Activated CD8-positive, alpha-beta T cell treated with anti-CD3 and anti-CD28 coated beads, Interleukin-2, amount 10 ng/mL, durations not matched to agents 7 days and 5 days (primary cell): Measurements from ENCODE around the gene PTPN3. TPM values are rescaled to one million over a fixed set of nuclear protein-coding genes. Genes with fewer than 3 reads are reported as not detected.

Source experiments
- ATAC-seq: fragments of 150-1000 bp; cut with Tn5 transposase; one replicate; pipeline ENCODE4 v1.10.0; 2021; ENCODE audit warnings: moderate library complexity
- CTCF ChIA-PET: fragments of 350-600 bp; sonication (Branson Sonifier 250); formaldehyde crosslinking; loops from one replicate; lab custom pipeline; 2021; ENCODE audit warnings: antibody characterized with exemption; lab: Charles Lee
- POLR2A ChIA-PET: fragments of 350-600 bp; sonication (Branson Sonifier 250); formaldehyde crosslinking; loops from one replicate; lab custom pipeline; 2021; ENCODE audit warnings: antibody characterized with exemption; lab: Charles Lee
- DNase-seq: peaks from one replicate; pipeline ENCODE4 v3.0.0-alpha.2; 2020
- H3K27ac Mint-ChIP-seq: one replicate; pipeline ENCODE4 v1.8.0; 2021; ENCODE audit warnings: mild to moderate bottlenecking, mixed read lengths
- H3K27me3 Mint-ChIP-seq: one replicate; pipeline ENCODE4 v1.8.0; 2021; ENCODE audit warnings: low read depth, mixed read lengths
- H3K36me3 Mint-ChIP-seq: one replicate; pipeline ENCODE4 v1.8.0; 2021; ENCODE audit warnings: low read depth, mixed read lengths
- H3K4me1 Mint-ChIP-seq: one replicate; pipeline ENCODE4 v1.8.0; 2021; ENCODE audit warnings: low read depth, mixed read lengths
- H3K4me3 Mint-ChIP-seq: one replicate; pipeline ENCODE4 v1.8.0; 2021; ENCODE audit warnings: mild to moderate bottlenecking, mixed read lengths
- H3K9me3 Mint-ChIP-seq: one replicate; pipeline ENCODE4 v1.8.0; 2022; ENCODE audit warnings: mixed read lengths; ENCODE audit not compliant: insufficient read depth
- total RNA-seq, 2 experiments: library from RNA; stranded (reverse); gene quantifications; one replicate each; pipeline ENCODE4 v1.2.3, GENCODE V29; 2021

Gene PTPN3
- total RNA-seq, 2 experiments from 2014 or later = 0.03 TPM; not detected in 1

DNA sequence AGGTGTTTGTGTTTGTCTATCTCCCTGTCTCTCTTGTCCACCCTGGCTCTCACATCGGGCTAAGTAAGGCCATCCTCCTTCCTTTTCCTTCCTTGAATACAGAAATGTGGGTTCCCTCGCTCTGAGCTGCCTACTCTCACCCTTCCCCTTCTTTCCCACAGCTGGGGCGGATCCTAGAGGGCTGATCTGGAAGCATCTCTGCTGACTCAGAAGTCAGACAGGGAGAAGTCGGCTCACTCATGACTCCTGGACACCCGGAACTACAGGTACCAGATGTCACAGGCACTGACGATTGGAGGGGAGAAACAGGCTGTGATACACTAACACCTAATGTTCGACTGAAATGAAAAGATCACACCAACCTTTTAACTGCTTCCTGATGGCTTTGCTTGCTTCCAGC lies 41.3 kb downstream of the PTPN3 start:
- CTCF ChIA-PET = interaction anchor here (0.8 to 1.9 kb wide), 4 partner anchors 9 to 43 kb away, joined by 3 to 8 read pairs (median 4); no protein-coding TSS in a partner anchor
- POLR2A ChIA-PET = no interaction called here
- no peak for ATAC-seq
- no peaks in the 10 kb centered on the region for H3K36me3 Mint-ChIP-seq
- H3K4me3 Mint-ChIP-seq = no peak overlapping the region
- H3K4me1 Mint-ChIP-seq = peaks cover 10% of the 10 kb centered on the region
- no peak for DNase-seq
- no peak overlapping the region for H3K27ac Mint-ChIP-seq
- no peaks in the 10 kb centered on the region for H3K9me3 Mint-ChIP-seq
- peaks cover 10% of the 10 kb centered on the region for H3K27me3 Mint-ChIP-seq

DNA sequence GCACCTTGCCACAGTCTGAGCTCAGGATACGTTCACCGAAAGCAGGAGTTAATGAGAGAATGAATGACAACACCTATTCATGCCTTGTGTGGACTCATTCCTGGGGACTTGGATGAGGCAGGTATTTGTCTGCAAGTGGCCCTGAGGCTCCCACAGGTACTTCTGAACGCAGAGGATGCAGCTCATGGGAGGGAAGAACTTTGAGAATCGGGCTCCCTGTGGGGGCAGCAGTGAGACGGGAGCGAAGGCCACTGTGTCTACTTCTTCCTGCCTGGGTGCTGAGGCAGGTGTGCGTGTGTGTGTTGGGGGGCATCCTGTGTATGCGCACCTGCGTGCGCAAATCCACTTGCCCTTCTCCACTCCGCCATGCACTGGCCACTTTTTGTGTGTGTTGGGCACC lies 42.2 kb downstream of the PTPN3 start:
- Mint-ChIP-seq H3K4me1 (peaks cover 10% of the 10 kb centered on the region), H3K27me3 (peaks cover 11% of the 10 kb centered on the region), H3K9me3 (no peaks in the 10 kb centered on the region), H3K4me3 (no peak overlapping the region), H3K36me3 (no peaks in the 10 kb centered on the region), H3K27ac (no peak overlapping the region)
- ATAC-seq (no peak), DNase-seq (no peak)
- ChIA-PET POLR2A (no interaction called here), CTCF (interaction anchor here (1.1 to 1.8 kb wide), 4 partner anchors 9 to 15 kb away, joined by 3 to 8 read pairs (median 5); no protein-coding TSS in a partner anchor)

DNA sequence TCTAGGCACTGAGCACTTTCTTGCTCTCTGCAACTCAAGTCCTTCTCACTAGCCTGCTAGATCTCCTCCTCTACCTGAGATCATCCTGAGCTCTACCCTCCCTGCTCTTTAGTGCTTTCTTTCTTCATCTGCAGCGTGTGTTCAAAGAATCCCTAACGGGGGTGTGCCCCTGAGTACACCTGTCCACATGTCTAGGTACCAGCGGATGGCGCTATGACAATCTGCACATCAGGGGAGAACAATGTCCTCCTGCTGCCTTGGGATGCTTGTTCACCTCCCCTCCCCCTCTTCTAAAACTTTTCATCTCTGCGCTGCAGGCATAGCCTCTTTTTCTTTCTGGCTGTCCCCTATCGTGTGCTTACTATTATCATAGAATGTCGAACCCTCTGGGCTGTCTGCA lies 42.7 kb downstream of the PTPN3 start:
- H3K36me3 Mint-ChIP-seq = no peaks in the 10 kb centered on the region
- H3K9me3 Mint-ChIP-seq = no peaks in the 10 kb centered on the region
- H3K4me1 Mint-ChIP-seq = peaks cover 10% of the 10 kb centered on the region
- ATAC-seq (no peak), DNase-seq (no peak)
- CTCF ChIA-PET = interaction anchor here (1.1 to 1.8 kb wide), 4 partner anchors 9 to 15 kb away, joined by 3 to 8 read pairs (median 5); no protein-coding TSS in a partner anchor
- H3K4me3 Mint-ChIP-seq = no peak overlapping the region
- H3K27ac Mint-ChIP-seq = no peak overlapping the region
- POLR2A ChIA-PET = no interaction called here
- H3K27me3 Mint-ChIP-seq = peaks cover 11% of the 10 kb centered on the region

DNA sequence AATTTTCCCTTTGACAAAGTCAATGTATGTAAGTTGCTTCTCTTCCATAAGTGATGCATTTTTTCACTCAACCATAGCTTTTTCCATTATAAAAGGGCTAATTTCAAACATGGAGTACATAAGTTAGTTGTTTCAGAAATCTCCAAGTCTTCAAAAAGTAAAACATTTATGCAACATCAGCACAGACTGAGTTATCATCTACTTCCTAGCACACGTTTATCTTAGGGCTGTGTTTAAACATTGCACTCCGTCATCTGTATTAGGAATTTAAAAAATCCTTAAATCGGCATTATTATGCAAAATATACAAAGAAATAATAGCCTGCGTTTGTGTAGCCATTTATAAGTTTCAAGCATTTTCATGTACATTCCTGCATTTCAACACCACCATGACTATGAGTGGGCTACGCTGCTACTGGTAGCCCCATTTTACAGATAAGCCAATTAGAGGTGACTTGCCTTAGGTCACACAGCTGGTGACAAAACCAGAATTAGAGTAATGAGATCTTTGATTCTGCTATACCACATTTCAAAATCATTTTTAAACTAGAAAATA lies 43.4 kb downstream of the PTPN3 start:
- DNase-seq (no peak), ATAC-seq (no peak)
- H3K27ac Mint-ChIP-seq = no peak overlapping the region
- POLR2A ChIA-PET = no interaction called here
- CTCF ChIA-PET = interaction anchor here (1.1 to 1.5 kb wide), 3 partner anchors 10 to 15 kb away, joined by 3 to 5 read pairs (median 5); no protein-coding TSS in a partner anchor
- no peak overlapping the region for H3K4me3 Mint-ChIP-seq
- H3K36me3 Mint-ChIP-seq = no peaks in the 10 kb centered on the region
- H3K9me3 Mint-ChIP-seq = no peaks in the 10 kb centered on the region
- H3K27me3 Mint-ChIP-seq = peaks cover 16% of the 10 kb centered on the region
- H3K4me1 Mint-ChIP-seq = peaks cover 10% of the 10 kb centered on the region

DNA sequence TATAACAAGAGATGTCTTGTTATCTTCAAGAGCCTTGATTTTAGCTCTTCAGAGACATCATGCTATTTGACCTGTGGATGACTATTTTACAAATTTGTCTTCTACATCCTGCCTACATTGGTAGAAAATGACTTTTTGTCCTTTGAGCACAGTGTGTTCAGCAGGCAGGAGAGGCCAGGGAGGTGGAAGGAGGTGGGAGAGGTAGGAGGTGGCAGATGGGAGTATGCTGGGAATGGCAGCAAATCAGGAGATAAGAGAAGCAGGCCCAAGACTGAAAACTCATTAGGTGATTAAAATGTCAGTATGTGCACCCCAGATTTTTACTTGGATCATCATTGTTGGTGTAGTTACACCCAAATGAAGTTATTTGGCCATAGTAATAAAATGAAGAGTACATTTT lies 44.1 kb downstream of the PTPN3 start:
- POLR2A ChIA-PET = no interaction called here
- ATAC-seq (no peak), DNase-seq (no peak)
- no peaks in the 10 kb centered on the region for H3K9me3 Mint-ChIP-seq
- no peak overlapping the region for H3K27ac Mint-ChIP-seq
- peaks cover 16% of the 10 kb centered on the region for H3K27me3 Mint-ChIP-seq
- H3K4me3 Mint-ChIP-seq = no peak overlapping the region
- peaks cover 10% of the 10 kb centered on the region for H3K4me1 Mint-ChIP-seq
- CTCF ChIA-PET = interaction anchor here (2.1 kb wide), 1 partner anchor 13 kb away, joined by 9 read pairs; no protein-coding TSS in a partner anchor
- no peaks in the 10 kb centered on the region for H3K36me3 Mint-ChIP-seq

DNA sequence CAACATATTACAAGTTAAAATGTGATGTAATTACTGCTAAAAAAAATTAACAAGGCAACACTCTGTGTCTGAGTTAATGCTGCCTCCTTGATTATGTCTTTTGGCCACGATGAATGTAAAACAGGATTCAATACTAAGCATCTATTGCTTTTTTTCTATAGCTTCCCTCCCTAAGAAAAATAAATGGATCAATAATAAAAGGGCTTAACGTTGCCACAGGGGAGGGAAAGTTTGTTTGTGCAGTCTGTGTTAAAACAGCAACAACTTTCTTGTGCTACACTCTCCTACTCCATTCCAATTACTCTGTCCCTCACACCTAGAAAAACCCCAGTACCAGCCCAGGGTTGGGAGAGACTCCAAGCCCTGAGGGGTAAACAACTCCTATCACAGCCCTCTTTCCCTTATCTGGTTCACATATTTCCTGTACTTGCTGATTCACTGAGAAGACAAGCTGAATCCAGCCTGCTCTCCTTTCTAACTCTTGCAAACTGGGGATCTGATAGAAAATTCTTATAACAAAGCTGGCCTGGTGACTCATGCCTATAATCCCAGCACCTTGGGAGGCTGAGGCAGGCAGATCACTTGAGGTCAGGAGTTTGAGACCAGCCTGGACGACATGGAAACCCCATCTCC lies 44.8 kb downstream of the PTPN3 start:
- Mint-ChIP-seq H3K36me3 (no peaks in the 10 kb centered on the region), H3K27me3 (peaks cover 16% of the 10 kb centered on the region), H3K27ac (no peak overlapping the region), H3K4me1 (peaks cover 10% of the 10 kb centered on the region), H3K9me3 (no peaks in the 10 kb centered on the region), H3K4me3 (no peak overlapping the region)
- DNase-seq = no peak
- no peak for ATAC-seq
- ChIA-PET CTCF (interaction anchor here (1.0 to 2.1 kb wide), 2 partner anchors 13 to 15 kb away, joined by 3 to 9 read pairs; no protein-coding TSS in a partner anchor), POLR2A (no interaction called here)

DNA sequence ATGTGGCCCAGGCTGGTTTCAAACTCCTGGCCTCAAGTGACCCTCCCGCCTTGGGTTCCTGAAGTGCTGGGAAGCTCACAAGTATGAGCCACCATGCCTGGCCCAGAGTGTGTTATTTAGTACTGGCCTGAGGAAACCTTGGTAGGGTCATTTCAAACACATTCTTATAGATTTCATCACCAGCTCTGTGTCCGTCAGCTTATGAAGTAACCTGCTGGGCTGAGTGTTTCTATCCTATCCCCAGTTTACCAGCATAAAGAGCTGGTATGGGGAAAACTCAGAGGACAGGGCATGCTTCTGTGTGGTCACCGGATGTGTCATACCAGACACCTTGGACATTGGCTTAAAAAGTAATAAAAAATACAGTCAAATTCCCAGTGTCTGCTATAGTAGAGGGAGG lies 45.3 kb downstream of the PTPN3 start:
- Mint-ChIP-seq H3K27me3 (peaks cover 16% of the 10 kb centered on the region), H3K9me3 (no peaks in the 10 kb centered on the region), H3K36me3 (no peaks in the 10 kb centered on the region), H3K27ac (no peak overlapping the region), H3K4me1 (peaks cover 13% of the 10 kb centered on the region), H3K4me3 (no peak overlapping the region)
- ChIA-PET CTCF (interaction anchor here (1.0 to 2.1 kb wide), 2 partner anchors 12 to 16 kb away, joined by 3 to 9 read pairs; no protein-coding TSS in a partner anchor), POLR2A (no interaction called here)
- DNase-seq (no peak), ATAC-seq (no peak)

DNA sequence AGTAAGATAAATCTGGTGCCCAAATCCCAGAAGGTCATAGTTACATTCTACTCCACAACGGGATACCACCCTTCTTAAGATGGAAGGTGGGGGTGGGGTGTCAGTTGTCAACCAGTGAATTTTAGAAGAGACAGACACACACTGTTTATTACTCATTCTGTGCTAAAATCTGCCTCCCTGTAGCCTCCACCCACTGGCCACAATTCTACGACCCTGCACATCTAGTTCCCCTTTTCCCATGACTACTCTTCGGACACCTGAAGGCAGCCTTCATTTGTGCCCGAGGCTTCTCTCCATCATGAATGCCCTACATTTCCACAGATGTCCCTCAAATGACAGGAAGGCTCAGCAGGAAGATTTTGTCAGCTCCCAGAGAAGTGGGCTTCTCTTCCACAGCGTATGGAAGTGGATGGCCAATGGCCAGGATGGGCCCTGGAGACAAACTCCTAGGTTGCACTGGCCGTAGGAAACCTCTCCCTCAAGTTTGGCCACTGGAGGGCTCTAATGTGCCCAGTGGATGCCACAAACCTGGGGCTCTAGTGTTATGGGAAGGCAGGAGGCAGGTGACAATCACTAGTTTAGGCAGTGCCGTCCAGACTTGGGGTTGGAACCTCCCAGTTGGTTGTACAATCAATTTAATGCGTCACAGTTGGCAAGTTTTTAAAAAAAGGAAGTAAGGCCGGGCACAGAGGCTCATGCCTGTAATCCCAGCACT lies 46.6 kb downstream of the PTPN3 start:
- peaks cover 21% of the 10 kb centered on the region for H3K4me1 Mint-ChIP-seq
- H3K27me3 Mint-ChIP-seq = peaks cover 18% of the 10 kb centered on the region
- no peak for ATAC-seq
- H3K27ac Mint-ChIP-seq = no peak overlapping the region
- POLR2A ChIA-PET = no interaction called here
- CTCF ChIA-PET = interaction anchor here (0.6 to 5.7 kb wide), 3 partner anchors 11 to 567 kb away, joined by 3 to 70 read pairs (median 7); no protein-coding TSS in a partner anchor
- H3K36me3 Mint-ChIP-seq = no peaks in the 10 kb centered on the region
- H3K9me3 Mint-ChIP-seq = no peaks in the 10 kb centered on the region
- H3K4me3 Mint-ChIP-seq = no peak overlapping the region
- no peak for DNase-seq

DNA sequence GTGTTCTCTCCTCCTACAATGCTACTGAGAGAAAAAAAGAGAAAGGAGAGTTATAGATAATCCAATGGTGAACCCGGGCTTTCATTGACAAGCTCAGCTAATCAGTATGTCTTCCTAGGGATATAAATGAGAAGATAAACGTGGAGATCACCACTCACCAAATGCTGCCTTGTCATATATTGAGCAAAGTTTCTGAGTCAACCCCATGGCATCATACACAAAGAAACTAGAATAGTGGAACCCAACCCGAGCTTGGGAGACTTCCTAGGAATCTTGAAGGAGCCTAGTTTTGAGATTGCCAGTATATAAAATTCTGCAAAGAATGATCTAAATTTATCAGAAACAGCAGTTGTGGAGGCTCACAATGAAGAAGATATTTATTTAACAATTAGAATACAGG lies 47.8 kb downstream of the PTPN3 start:
- no peaks in the 10 kb centered on the region for H3K9me3 Mint-ChIP-seq
- H3K4me1 Mint-ChIP-seq = peaks cover 21% of the 10 kb centered on the region
- H3K27ac Mint-ChIP-seq = no peak overlapping the region
- H3K27me3 Mint-ChIP-seq = peaks cover 22% of the 10 kb centered on the region
- CTCF ChIA-PET = interaction anchor here (1.8 to 5.7 kb wide), 2 partner anchors 9 to 18 kb away, joined by 7 to 70 read pairs; no protein-coding TSS in a partner anchor
- no peaks in the 10 kb centered on the region for H3K36me3 Mint-ChIP-seq
- no peak for ATAC-seq
- POLR2A ChIA-PET = no interaction called here
- no peak for DNase-seq
- no peak overlapping the region for H3K4me3 Mint-ChIP-seq

DNA sequence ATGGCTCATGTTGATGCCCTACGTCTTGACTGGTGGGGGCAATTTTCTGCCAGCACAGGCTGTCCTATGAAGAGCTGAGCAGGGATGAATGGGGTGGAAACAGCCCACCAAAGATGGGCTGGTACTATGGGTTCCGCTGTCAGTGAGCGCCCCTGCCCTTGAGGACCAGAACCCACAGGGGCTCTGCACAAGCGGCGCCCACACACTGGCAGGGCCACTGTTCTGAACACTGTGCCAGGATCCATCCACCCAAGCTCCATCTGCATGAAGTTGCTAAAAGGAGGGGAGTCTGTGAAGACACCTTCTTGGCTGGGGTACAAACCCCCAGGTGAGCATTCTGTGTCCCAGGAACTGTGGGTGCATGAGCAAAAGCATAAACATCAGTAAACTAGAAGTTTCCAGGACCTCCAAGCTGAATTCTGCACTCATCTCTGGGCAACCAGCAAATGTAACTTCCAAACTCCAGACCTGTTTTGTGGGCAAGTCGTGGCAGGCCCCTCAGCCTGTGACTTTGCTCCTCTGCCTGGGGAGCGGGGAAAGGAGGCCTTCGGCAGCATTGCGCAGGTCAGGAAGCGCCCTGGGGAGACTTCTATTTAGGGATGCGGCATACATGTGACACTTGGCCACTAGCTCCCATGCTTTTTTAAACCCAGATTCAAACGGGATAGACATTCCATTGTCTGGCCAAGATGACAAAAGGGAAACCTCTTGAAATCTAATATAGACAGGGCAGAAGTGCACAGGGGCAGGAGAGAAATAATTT lies 48.9 kb downstream of the PTPN3 start:
- H3K9me3 Mint-ChIP-seq = no peaks in the 10 kb centered on the region

DNA sequence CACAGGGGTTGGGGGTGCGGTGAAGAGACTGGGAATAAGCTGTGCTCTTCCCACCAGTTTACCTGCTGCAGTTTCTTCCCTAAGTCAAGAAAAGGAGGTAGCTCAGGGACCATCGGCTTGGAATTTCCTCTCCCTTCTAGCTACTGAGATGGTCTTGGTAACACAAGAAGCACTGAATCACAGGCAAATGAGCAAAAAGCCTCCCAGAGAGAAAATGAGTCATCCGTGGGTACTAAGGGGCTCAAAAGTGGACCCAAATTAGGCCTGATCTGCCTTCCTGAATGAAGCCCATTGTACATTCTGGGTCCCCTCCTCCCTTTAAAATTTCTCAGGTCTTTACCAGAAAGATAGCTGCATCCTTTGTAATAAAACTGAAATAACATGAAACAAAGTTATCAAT lies 49.9 kb downstream of the PTPN3 start:
- no peak overlapping the region for H3K27ac Mint-ChIP-seq
- ChIA-PET POLR2A (interaction anchor here (1.1 kb wide), 1 partner anchor 31 kb away, joined by 3 read pairs; no protein-coding TSS in a partner anchor), CTCF (interaction anchor here (1.0 to 5.7 kb wide), 5 partner anchors 9 to 37 kb away, joined by 3 to 70 read pairs (median 6); no protein-coding TSS in a partner anchor)

More for the DNA sequence above, 48.9 kb downstream of the PTPN3 start:
- Mint-ChIP-seq H3K4me3 (no peak overlapping the region), H3K27ac (no peak overlapping the region), H3K27me3 (peaks cover 24% of the 10 kb centered on the region), H3K4me1 (peaks cover 21% of the 10 kb centered on the region), H3K36me3 (no peaks in the 10 kb centered on the region)
- ATAC-seq = no peak
- POLR2A ChIA-PET = no interaction called here
- CTCF ChIA-PET = interaction anchor here (1.8 to 5.7 kb wide), 4 partner anchors 8 to 38 kb away, joined by 6 to 70 read pairs (median 10); no protein-coding TSS in a partner anchor
- no peak for DNase-seq

More for the DNA sequence above, 49.9 kb downstream of the PTPN3 start:
- H3K4me3 Mint-ChIP-seq = no peak overlapping the region
- H3K36me3 Mint-ChIP-seq = no peaks in the 10 kb centered on the region
- peaks cover 21% of the 10 kb centered on the region for H3K27me3 Mint-ChIP-seq
- ATAC-seq (no peak), DNase-seq (no peak)
- peaks cover 21% of the 10 kb centered on the region for H3K4me1 Mint-ChIP-seq
- H3K9me3 Mint-ChIP-seq = no peaks in the 10 kb centered on the region
